Middle frontal gyrus (tissue), 1 donor: Measurements from ENCODE around the gene TIAM2.
"Not testable (repeated sequence)": the region's sequence is repeated elsewhere in the genome, so short reads cannot be mapped to it uniquely, and the experiment has no call there.

Experiments used
- DNase-seq: peaks from one replicate; pipeline ENCODE4 v3.0.0-alpha.2; 2015; ENCODE audit warnings: low spot score; ENCODE audit errors: extremely low spot score

The TIAM2 gene

DNA sequence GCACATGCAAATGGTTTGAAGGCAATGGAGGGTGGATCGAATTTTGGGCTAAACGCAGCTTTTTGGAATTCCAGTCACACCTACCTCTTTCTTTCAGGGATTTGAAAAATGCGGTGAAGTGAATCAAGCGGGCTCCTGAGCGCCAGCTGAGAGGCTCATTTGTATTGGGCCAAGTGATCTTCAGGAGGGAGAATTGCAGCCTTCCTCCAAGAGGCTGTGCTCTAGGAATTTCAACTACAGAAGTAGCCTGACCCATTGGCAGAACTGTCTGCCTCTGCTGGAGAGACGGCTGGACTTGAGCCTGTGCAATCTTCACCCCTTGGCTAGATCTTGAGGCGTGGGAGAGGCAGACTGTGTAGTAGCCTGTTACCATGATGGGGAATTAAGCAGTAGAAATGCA is 5.7 kb upstream of the TIAM2 start:
- no peak for DNase-seq

DNA sequence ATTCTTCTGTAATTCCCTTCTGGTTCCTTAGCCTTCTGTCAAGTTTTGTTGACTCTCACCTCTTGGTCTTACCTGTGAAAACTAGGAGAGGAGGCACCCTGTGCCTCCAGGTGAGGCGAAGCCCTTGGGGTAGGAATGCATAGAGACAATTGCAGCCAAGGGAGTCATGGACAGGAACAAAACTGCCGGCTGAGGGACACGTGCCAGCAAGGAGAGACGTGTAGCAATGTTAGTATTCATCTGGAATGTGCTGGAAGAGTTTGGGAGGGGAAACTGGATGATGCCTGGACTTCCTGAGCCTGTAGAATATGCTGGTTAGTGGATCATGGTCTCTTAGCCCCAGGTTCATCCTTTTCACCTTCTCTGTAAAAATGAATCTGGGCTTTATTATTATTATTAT is 3.9 kb upstream of the TIAM2 start:
- no peak for DNase-seq

DNA sequence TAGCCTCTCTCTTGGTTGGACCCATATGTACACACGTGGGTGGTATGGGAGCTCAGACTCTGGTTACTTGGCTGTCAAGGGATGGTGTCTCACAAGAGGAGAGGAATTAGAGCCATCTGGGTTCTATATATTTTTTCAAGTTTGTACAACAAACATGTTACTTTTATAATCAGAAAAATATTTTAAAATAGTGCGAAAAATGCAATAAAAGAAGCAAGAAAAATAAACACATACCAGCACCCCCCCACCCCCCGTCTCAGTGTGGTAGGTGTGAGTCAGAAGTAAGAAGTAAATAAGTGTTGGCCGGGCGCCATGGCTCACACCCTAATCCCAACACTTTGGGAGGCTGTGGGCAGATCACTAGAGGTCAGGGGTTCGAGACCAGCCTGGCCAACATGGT is 2.1 kb upstream of the TIAM2 start:
- DNase-seq = no peak

DNA sequence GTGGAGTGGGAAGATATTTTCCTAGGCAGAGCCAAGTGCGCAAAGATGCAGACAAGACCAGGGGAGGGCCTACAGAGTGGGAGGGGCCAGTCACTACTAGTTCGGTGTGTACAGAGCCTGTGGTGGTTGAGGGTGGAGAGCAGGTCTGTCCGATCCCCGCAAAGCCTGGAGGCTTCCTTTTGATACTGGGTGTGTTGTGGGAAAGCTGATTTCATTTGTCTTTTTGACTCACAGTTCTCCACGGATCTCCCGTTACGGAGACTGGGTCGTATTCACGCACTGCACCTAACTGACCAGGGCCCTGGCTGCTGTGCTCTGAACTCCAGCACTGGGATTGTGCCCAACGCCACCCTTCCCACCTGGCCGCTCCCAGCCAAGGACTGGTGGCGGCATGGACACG is 1.4 kb upstream of the TIAM2 start:
- DNase-seq = no peak

DNA sequence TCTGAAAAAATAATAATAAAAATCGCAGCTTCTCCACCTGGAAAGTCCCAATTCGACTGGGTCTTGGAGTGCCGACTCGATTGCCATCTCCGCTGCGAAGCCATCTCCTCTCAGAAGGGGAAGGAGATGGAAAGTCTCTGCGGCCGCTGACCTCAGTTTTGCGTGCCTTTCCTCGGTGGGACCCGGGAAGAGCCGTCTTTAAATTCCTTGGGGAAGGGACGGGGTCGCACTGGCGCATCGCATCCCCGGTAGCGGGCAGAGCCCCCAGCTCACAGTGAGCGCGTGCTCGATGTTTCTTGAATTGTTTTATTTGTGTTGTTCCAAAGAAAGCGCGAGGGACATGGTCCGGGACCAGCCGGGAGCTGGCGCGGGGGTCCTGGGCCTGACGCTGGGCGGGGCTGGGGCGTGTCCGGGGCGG is 270 bp upstream of the TIAM2 start:
- no peak for DNase-seq

DNA sequence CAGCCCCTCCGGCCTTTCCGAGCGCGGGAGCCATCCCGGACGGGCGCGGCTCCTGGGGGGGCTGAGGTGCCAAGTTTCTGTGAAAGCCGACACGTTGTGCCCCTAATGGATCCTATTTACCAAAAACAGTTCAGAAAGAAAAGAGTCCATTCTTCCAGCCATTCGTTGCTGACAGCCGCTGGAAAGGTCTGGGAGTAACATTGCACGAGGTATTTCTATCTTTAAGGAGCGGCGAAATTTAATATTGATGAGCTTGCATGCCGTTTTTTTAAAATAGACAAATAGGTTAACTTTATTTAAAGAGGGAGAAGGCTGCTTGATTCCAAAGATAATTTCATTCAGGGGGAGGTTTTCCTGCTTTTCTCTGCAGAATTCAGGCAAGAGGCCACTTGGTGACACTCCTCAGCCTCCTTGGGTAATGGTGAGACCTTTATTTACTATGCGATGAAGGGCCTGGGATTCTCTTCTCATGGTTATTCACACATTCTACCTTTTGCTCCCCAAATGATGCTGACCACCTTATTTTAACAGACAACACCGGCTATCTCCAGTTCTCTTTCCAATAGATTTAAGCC is 988 bp downstream of the TIAM2 start:
- no peak for DNase-seq

DNA sequence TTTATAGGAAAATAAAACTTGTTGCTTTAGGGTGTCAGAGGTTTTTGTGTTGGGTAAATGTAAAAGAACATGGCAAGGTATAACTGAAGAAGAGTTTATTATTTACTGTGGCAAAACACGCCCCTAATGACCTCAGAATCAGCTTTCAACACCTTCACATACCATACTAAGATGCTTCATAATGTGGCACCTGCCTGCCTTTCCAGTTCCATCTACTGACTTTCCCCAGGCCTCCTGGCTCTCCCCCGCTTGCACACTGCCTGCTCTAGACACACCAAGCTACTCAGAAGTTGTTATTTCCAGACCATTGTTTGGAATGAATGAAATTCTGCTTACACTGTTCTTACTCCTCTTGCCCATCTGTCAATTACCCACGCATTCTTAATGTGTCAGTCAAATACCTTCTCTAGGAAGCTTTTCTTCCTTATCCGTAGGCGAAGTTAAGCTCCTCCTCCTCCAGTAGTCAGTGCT is 1.8 kb downstream of the TIAM2 start:
- DNase-seq = no peak

DNA sequence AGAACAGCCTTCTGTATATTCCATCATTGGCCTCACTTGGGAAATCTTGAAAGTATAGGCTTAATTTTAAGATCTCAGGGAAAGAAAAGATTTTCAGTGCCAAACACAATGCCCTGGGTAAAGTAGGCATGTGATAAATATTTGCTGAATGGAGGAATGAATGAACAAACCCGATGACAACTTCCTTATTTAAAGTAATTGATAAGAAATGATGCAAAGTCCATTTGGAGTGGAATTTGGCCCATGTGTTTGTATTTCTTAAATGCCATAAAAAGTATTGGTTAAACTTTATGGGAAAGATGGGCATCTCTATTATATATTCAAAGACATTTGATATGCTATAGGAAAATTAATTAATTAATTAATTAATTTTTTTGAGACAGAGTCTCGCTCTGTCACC is 3.7 kb downstream of the TIAM2 start:
- no peak for DNase-seq

DNA sequence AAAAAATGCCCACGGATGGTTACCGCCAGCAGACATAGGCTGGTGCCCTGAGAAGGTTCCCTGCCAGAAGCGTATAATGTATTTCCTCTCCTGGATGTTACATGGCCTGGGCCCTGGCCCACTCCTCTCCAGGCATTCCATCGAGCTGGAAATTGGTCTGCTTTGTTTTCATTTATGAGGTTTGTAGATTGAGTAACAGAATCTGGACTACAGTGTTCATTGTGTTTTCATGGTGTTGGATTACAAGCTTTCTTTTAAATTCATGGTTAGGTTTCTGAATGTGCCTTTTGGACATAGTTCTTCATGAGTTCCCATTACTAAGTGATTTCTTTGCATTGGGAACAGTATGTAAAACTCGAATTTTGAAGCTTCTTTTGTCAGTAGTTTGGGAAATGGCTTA is 6.4 kb downstream of the TIAM2 start:
- DNase-seq = no peak

DNA sequence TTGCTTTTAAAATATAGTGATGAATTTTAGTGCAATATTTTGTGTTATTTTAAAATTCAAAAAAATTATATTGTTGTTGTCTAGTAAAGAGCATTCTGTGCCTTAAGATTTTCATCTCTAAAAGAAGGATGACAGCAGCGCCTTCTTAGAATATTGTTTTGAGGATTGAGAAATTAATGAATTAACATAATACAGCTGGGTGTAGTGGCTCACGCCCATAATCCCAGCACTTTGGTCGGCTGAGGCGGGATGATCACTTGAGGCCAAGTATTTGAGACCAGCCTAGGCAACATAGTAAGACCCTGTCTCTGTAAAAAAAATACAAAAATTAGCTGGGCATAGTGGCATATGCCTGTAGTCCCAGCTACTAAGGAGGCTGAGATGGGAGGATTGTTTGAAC is 6.8 kb downstream of the TIAM2 start:
- DNase-seq = no peak

DNA sequence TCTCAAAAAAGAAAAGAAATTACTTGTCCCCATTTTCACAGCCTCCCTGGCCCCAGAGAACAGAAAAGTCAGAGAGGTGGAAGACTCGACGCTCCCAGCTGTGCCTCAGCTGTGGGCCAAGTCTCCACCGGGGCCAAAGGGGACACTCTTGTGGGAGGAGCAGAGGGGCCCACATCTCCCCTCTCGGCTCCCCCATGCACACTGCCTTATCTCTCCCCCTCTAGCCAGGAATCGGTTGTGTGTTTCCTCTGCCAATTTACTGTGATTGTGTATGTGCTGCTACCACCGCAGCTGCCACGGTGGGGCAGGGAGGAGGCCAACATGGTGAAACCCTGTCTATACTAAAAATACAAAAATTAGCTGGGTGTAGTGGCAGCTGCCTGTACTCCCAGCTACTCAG is 8.4 kb downstream of the TIAM2 start:
- DNase-seq = no peak

DNA sequence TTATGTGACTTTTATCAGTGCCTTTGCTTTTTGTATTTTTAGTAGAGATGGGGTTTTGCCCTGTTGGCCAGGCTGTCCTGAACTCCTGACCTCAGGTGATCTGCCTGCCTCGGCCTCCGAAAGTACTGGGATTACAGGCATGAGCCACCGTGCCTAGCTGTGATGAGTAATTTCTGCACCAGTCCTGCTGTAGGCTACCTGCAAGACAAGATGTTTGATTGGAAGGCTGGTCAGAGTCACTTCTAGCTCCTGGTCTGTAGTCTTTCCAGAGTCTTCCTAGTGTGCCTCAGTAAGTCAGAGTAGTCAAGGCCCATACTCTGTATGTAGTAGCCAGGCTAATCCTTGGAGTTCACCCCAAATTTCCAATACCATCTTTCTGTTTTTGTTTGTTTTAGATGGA is 8.9 kb downstream of the TIAM2 start:
- DNase-seq = no peak

DNA sequence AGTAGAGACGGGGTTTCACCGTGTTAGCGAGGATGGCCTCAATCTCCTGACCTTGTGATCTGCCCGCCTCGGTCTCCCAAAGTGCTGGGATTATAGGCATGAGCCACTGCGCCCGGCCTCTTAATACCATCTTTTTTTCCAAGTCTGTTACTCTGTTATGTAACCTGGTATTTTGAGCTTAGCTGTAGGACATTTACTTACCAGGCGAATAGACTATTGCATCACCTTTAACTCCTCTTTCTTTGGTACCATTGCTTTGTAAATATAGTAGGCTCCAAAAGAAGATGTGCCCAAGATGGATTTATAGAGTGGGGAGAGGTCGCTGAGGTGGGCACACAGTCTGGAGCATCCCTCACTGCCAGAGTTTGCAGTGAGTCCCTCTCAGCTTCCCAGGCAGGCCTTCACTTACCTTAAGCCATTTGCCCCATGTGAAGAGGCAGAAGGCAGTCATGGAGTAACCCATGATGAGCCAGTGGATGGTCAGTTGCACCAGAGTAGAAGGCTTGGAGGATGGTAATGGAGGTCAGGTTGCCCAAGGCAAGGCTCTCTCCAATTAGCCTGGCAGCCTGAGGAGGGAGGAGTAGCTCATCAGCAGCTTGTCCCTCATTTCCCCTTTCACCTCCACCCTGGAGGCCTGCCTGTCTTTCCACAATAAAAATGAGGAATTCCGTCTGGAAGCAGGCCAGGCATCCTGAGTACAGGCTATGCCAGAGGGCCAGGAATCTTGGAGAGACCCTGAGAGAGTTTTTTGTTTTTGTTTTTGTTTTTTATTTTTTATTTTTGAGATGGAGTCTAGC is 9.7 kb downstream of the TIAM2 start:
- DNase-seq = no peak

DNA sequence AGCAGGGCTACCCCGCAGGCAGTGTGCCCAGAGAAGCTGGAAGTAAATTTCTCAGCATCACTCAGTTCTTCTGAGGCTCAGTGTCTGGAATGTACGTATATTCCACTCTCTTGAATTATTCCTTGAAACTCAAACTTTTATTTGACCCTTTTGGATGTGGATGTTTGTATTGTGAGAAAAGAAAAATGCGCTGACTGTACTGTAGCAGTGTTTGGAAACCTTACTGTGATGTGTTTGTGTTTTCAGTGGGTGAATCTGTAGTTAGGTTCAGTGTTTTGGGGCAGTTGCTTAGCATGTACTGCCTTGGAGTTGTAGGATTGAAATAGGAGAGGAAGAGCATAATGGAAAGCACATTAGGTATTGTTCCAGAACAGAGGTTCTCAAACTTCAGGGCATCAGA is 13.5 kb downstream of the TIAM2 start:
- DNase-seq = no peak

DNA sequence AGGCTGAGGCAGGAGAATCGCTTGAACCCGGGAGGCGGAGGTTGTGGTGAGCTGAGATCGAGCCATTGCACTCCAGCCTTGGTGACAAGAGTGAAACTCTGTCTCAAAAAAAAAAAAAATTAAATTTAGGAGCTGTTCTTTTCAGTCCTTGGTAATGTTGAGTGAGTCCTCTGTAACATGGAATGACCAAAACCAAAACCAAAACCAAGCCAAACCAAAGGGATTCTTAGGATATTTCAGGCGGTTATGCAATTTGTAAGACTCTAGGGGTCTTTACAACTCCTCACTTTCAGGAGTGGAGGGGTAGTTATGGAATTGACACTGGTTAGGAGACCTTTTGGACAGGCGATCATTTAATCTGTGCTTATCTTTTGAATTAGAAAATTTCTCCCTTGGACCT is 15.8 kb downstream of the TIAM2 start:
- no peak for DNase-seq

DNA sequence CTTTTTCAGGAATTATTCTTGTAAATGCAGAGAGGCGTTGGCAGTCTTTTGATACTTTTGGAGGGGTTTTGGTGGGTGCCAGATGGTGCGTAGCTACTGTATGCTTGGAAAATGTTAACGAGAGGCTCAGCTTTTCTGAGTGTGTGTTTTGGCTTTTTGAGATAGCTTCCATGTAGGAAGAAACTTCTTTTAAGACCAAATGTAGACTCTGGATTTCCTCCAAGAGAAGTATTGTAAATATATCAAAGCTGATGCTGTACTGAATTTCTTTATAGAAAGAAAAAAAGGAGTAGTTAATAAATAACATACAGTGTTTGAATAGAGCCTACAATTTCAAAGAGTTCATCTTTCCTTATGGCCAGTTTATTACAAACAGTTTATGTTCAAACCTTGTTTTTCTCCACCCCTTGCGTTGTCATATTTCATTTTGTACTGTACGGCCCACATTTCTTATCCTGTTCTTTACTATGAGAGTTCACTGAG is 16.7 kb downstream of the TIAM2 start:
- no peak for DNase-seq

DNA sequence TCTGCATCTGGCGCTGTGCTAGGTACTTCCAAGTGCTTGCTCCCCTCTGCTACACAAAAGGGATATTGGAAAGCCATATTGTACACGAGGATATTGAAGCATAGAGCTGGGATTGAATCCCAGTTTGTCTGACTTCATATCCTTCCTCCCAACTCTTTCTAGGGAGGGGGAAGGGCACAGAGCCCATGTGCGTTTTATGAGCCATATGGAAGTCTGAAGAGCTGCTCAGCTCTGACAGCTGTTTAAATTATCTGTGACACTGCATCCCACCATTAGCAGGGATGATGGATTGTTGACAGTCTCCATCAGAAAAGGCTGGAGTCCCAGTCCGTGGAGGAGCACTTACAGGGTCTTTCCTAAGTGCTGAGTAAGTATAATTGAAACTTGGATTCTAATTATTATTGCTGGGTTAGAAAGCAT is 18.4 kb downstream of the TIAM2 start:
- no peak for DNase-seq

DNA sequence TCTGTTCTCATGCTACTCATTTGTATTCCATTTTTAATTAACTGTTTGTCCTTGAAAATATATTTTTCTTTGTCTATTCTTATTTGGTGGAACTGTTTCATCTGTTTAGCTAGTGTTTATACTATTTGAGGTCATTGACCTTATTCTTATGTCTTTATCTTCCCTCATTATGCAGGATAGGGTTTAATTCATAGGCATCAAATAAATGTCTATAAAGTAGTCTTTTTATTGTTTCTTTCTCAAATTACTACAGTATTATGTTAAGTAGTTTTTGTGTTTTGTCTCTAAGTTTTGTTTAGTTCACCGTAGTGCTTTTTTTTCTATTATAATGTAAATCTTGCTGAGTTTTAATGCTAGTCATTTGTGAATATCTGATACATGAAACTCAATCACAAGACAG is 19.0 kb downstream of the TIAM2 start:
- no peak for DNase-seq

DNA sequence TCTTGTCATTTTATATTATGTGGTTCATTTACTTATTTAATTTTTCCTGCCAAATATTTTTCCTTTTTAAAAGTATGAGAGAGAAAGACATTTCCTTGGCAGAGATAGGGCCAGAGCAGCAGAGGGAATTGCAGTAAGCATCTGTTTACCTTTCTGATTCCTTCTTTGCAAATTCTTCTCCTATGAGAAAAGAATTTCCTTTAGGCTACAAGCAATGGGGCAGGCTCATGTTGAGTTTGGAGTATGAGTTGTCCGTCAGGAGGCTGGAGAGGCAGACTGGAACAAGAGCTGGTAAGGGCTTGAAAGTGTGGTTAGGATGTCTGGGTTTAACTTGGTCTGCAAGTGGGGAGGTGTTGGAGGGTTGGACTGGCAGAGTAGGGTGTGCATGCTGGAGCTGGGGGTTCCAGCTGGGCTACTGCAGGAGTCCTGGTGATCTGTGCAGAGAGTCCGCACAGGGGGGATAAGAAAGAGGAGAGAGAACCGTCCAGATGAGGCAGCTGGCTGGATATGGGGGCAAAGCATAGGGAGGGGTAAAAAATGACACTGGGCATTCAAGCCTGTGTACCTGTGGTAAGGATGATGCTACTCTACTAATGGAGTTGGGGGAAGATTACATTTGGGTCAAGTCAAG is 19.7 kb downstream of the TIAM2 start:
- DNase-seq = no peak

DNA sequence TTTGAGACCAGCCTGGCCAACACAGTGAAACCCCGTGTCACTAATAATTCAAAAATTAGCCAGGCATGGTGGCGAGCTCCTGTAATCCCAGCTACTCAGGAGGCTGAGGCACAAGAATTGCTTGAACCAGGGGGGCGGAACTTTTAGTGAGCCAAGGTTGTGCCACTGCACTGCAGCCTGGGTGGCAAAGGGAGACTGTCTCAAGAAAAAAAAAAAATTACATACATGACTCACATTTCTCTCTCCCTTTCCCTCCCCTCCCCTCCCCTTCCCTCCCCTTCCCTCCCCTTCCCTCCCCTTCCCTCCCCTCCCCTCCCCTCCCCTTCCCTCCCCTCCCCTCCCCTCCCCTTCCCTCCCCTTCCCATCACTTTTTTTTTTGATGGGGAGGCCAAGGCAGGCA is 23.3 kb downstream of the TIAM2 start:
- not testable (repeated sequence) for DNase-seq

DNA sequence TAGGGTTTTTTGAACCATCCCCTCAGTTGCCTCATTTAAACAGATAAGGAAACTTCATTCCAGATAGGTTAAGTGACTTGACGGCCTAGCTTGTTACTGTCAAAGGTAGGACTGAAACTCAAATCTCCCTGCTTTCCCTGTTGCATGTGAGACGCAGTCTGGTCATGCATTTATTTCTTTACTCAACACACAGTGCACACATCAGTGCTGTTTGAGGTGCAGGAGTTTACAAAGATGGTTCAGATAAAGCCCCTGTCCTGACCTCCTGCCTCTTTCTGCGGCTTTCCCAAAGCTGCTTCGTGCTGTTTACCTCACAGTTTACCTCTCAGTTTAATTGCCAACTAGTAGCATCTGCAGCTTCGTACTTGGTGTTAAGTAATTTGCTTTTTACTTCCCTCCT is 26.6 kb downstream of the TIAM2 start:
- DNase-seq = no peak

DNA sequence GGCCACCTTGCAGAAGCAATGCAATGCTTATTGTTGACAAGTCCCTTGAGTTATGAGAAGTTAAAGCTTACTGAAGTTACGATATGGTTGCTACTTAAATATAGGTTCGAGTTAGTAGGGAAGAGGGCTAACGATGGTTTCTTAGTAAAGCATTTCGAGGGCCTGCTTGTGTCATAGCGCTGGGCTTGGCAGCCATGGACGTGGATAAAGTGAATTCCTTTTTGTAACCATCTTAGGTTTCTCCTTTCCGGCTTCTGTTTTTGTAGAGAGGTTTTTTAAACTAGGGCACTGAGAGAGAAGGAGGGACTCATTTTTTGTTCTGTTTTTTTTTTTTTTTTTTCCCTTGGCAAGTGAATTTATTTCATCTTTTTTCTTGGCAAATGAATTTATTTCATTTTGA is 27.6 kb downstream of the TIAM2 start:
- no peak for DNase-seq

DNA sequence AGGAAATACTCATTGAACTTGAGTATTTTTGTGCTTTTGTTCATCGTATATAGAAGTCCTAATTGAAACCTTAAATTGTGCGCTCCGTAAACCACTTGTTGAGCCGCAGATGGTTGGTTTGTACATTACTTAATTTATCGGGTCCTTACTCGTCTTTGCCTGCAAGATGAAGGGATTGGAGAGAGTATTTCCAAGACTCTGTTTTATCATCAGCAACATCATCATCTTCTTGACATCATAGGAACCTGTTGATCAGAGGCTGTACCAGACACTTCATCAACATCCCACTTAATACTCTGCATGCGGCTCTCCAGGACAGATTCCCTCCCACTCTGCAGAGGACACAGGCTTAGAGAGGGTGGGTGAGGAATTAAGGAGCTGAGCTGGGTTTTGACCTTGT is 28.6 kb downstream of the TIAM2 start:
- no peak for DNase-seq
